GM21390 (cell line): ENCODE data around the gene RASA3.

Source experiments
- ATAC-seq: cut with Tn5 transposase; IDR thresholded peaks from one replicate; pipeline ENCODE4 v1.9.1; 2021; ENCODE audit not compliant: unreplicated experiment

Gene RASA3

DNA sequence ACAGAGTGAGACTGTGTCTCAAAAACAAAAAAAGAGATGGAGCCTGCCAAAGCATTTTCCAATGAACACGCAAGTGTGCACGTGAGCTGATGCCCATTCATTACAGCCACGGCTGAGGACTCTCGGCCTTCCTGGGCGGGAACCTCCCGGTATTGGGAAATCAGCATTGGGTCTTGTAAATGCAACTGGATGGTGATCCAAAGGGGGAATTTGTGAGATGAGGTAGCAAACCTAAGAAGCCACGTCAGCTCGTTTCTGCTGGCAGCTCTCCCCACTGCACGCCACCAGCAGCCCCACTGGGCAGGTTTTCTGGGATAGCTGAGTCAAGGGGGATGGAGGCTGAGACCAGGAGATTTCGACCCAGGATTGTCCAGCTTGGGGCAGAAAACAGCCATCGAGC lies 170.0 kb downstream of the RASA3 start:
- ATAC-seq, result no peak

DNA sequence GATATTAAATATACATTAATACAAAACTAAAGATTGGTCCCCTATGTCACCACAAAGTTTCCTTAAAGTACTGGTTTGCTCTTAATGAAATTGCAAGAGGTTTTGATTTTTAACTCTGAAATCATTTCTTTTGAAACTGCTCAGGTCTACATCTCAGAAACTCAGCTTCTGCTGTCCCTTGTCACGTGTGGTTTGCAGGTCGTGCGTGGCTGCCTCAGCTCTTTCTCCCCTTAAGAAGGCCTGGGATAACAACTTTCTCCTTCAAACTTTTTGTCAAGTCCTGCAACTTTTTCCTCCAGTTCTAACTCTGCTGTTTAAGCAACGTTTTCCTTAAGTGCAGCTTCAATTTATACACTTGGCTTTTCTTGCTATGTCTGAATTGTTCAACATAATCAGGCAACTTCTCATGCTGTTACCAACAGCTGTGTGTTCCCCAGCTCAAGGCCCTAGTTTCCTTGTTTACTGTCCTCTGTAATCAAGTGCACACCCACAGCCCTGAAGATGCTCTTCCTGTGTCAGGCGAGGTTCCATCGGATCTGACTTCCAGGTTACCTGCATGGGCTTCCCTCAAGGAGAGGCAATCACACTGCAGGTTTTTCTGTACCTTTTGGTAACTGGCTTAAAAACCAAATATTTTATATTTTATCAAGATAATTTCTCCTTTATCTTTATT lies 172.0 kb downstream of the RASA3 start:
- ATAC-seq, result no peak

DNA sequence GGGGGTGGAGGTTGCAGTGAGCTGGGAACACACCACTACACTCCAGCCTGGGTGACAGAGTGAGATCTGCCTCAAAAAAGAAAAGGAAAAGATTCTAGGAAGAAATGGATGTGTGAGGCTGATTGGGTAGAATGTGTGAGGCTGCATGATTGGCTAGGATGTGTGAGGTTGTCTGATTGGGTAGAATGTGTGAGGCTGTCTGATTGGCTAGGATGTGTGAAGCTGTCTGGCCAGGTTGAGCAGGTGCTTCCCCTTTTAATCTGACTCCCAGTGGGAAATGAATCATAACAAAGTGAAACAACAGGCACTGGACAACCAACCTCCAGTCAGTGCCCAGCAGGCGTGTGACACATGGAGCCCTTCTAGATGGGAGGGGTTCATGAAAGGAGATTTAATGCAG lies 173.2 kb downstream of the RASA3 start:
- no peak for ATAC-seq

DNA sequence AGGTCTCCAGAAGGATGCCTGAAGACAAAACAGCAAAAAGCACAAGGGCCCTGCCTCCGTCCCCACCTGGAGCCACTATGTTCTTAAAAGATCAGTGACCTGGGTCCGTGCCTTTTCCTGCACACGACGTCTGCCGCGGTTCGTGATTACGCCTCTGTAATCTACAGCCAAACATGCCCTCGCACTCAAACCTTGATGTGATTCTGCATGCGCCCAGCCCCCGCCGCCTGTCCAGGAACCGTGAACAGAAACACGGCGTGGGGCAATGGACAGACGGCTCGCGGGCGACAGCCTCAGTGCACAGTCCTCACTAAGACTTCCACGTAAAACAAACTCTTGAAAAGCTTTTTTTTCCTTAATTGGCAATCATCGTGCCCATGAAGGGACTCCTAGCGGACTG lies 174.1 kb downstream of the RASA3 start:
- ATAC-seq, result no peak

DNA sequence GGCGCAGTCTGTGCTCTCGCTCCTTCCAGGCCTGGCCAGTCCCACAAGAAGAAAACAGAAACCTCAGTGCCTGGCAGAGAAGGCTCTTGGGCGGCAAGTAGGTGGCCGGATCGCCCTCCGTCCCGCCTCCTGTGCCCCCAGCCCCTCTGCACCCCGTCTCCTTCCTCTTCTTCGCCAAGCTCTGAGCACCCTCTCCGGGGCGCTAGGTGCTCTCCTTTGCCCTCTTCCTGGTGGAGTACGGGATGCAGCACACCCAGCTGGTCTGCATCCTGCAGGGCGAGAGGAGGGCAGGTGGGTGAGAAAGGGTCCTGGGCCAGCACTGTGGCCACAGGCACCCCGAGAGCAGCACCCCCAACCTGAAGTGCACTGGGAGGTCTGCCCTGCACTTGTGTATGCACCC lies 175.9 kb downstream of the RASA3 start:
- no peak for ATAC-seq

DNA sequence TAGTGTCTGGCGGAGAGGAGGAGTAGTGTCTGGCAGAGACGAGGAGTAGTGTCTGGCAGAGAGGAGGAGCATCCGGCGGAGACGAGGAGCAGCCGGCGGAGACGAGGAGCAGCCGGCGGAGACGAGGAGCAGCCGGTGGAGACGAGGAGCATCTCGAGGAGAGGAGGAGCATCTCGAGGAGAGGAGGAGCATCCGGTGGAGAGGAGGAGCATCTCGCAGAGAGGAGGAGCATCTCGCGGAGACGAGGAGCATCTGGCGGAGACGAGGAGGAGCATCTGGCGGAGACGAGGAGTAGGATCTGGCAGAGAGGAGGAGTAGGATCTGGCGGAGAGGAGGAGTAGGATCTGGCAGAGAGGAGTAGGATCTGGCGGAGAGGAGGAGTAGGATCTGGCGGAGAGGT lies 176.7 kb downstream of the RASA3 start:
- ATAC-seq, result no peak

DNA sequence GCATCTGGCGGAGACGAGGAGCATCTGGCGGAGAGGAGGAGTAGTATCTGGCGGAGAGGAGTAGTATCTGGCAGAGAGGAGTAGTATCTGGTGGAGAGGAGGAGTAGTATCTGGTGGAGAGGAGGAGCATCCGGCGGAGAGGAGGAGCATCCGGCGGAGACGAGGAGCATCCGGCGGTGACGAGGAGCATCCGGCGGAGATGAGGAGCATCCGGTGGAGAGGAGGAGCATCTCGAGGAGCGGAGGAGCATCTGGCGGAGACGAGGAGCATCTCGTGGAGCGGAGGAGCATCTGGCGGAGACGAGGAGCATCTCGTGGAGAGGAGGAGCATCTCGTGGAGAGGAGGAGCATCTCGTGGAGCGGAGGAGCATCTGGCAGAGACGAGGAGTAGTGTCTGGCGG lies 177.2 kb downstream of the RASA3 start:
- no peak for ATAC-seq

DNA sequence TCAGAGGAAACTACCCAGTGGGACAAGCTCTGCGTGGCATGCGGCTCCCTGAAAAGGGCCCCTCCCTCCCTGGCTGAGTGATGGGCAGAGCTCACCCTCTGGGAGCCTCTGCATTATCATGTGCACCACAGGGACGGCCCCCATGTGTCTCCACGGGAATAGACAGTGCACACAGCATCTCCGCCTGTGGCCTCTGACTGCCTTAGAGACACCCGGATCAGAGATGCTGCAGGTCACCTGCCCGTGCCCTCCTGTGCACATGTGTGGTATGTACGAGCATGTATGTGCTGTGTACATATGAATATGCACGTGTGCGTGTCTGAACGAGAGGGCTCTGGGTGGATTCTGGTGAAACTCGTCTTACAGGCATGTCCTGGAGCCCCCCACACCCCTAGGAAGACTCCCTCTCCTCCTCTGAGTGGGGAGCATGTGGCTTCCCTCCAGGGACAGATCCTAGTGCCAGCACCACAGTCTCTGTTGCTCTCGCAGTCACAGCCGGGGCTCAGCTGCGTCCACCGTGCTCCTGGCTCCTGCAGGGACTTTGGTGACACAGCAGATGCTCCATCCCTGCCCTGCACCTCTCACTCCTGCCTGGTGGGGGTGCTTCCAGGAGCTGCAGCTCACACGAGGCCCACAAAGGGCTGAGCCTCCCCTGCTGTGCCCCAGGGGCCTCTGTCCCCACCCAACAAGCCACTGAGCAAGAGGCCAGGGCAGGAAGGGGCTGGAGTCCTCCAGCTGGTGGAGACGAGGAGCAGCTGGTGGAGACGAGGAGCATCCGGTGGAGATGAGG lies 178.2 kb downstream of the RASA3 start:
- ATAC-seq, result no peak

DNA sequence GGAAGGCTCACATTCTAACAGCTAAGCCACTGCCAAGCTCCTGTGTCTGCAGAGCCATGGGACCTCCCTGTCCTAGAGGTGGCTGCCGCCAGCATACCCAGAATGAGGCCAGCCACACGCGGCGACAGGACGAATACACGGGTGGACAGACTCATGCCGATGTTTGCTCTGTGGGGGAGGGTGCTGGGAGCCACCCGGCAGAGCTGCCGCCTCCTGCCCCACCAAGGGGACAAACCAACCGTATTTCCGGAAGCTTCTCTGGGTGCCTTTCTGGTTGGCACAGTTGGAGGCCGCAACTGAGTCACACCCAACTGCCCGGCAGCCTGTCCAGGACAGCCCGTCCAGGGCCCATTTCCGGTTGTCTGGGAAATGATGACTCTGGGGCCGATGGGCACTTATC lies 178.9 kb downstream of the RASA3 start:
- no peak for ATAC-seq

DNA sequence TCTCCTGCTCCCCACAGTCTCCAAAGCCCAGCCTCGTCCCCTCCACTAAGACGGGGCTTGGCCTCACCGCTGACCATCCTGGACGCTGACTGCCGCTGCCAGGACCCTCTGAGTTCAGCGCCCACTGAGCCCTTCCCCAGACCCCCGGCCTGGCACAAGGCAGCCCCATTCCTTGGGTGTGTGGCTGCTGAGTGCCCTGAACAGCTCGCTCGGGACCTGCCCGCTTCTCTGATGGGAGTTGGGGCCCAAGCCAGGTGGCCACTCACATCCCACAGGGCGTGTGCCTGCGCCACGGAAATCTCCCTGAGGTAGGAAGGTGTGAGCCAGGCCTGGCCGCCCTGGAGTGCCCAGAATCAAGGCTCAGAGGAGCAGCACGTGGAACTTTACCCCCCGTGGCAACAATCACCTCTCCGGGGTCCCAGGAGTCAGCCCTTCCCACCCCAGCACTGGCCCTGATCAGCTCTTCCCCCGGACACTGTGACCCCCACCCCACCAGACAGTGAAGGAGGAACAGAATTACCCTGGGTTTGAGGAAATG lies 179.4 kb downstream of the RASA3 start:
- ATAC-seq, result no peak

DNA sequence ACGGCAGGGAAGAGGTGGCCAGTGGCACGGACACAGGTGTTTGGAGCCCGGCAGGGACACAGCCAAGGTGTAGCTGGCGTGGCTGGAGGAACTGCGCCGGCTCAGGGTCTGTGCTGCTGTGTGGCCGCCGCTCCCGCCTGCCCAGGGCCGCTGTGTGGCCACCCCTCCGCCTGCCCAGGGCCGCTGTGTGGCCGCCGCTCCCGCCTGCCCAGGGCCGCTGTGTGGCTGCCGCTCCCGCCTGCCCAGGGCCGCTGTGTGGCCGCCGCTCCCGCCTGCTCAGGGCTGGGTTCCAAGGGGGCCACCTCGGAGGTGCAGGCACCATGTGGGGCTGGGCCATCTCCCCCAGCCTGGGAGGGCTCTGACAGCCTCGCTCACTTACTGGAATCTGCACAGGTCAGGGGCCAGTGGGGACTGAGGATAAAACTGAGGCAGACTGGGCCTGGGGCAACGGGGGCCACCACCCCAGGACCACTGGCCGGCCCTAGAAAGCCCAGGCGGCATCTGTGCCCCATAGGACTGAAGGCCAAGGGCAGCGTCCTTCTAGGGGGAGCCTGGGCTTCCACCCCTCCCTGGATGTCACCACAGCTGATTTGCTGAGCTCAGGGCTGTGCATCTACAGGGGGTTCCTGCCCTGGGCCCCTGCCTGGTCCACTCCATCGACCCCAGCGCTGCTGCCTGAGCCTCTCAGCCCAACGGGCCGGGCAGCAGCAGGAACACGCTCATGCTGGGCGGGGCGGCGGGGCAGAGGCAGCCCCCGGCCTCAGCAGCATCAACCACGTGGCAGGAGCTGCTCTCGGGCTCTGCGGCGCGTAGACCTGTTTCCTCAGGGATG lies 180.1 kb downstream of the RASA3 start:
- no peak for ATAC-seq

DNA sequence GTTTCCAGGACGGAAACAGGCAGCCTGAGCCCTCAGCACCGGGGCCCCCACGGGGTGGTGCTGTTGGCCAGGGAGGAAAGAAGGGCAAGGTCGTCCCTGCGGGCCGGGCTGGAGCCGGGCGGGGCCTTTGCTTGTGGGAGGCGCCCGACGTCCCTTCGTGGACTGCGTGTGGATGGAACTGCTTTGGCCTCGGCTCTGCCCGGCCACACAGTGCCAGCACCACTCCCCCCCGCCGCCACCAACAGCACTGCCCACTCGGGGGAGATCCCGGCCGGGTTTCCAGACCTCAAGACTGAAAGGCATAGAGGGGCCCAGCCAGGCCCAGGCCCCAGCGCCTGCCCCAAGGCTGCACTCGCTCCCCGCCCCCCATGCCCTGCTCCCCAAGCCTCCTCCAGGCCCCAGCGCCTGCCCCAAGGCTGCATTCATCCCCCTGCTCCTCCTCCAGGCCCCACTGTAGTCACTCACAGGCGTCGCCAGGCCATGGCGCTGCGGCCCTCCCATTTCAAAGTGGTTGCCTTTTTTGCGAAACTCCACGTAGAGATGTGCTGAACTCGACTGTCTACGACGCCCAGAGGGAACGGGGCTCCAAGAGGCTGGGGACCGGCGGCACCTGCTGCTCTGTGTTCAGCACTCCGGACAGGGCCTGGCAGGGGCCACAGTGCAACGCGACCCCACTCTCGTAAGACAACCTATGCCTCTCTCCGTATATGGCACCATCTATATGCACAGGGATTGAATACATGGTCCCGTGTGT lies 181.0 kb downstream of the RASA3 start:
- ATAC-seq, result peak; percentile 83

DNA sequence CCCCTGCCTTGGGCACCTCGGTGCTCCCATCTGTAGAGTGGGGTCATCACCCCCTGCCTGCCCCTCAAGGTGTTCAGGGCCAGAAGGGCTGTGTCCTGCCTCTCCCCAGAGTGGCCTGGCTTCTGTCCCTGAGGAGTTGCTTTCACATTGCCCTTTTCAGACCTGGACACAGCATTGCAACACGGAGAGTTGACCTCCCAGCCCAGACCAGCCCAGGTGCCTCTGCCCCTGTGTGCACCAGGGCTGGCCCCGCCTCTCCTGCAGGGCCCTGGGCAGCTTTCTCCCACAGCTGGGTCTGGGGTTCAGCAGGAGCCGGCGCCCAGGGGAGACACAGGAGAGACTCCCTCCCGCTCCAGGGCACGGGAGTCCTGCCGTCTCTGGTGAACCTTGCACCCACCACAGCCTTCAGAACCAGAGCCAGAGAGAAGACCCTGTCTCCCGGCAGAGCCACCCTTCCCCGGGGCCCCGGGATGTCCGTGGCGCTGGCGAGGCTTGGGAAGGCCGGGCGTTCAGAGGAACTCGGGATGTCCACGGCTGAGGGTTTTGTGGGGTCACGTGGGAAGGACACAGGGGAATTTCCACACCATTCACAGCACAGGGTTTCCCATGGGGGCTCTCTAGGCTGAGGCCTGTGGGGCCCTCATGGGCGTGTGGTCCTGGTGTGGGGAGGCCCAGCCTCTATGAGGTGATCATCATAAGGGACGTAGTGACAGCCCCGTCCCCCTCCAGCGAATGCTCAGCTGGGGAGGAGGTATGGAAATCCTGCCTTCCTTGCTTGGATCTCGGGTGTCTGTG lies 181.8 kb downstream of the RASA3 start:
- peak; percentile 20 for ATAC-seq

DNA sequence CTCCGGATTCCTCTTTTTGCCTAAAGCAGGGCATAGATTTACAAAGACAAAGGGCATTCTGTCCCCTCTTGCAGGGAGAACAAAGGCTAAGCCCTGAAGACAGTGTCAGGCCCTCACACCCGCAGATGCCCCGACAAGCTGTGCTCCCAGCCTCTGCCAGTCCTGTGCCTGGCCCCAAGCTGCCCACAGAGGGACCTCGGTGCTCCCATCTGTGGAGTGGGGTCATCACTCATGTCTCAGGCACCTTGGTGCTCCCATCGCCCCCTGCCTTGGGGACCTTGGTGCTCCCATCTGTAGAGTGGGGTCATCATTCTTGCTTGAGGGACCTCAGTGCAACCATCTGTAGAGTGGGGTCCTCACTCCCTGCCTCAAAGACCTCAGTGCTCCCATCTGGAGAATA lies 182.9 kb downstream of the RASA3 start:
- ATAC-seq, result no peak

DNA sequence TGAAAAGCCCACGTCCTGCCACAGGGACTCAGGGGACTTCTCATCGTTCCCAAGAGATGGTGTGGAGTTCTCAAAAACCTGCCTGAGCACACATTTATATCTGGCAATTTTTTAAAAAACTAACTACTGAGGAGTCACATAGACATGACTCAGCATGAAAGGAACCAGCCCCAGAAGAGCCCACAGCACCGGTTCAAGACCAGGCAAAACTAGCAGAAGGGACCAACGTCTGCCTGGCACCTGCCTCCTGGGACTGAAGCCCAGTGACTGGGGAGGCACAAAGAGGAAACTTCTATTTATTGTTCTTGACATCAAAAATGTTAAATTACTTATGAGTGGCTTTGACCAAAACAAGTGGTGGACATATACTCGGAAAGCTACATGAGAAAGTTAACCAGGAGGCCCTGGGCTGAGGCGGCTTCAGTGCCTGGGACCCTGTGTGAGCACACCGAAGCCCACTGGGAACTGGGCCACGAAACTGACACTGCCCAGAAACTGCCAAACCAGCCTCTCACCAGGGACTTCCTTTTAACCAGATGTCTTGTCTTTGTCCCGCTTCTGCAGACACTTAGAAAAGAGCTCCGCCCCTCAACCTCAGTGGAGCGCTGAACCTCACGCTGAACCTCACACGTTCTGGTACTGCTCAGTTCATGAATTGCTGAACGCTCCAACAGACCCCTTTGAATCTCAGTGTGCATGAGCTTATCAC lies 184.2 kb downstream of the RASA3 start:
- ATAC-seq, result no peak

DNA sequence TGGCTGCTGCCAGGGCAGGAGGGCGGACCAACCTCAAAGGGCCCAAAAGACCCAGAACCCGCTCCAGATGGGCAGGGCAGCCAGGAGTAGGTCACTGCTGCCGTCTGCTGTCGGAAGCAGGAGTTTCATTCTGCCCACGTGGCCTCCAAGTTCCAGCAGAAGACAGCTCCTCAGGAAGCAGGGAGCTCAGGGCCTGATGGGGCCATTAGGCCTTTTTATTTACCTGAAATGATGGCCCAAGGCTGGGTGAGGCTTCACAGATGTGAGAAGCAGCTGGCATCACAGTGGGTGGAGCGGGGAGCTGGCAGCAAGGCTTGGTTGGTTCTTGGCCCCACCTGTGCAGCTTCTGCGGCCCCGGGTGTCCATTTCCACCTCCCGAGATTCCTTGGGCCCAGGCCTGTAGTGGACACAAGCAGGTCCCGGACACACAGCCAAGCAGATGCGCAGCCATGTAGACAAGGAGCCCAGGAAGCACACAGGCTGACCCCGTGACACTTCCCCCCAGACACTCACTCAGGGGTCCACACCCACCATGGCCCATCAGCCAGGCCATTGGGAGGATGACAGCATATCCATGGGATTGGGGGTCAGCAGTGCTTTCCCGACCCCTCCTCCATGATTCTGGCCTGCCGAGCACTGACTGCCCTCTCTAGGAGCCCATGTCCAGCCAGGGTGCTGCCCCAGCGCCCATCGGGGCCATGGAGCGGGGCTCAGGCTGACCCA lies 185.0 kb downstream of the RASA3 start:
- no peak for ATAC-seq

DNA sequence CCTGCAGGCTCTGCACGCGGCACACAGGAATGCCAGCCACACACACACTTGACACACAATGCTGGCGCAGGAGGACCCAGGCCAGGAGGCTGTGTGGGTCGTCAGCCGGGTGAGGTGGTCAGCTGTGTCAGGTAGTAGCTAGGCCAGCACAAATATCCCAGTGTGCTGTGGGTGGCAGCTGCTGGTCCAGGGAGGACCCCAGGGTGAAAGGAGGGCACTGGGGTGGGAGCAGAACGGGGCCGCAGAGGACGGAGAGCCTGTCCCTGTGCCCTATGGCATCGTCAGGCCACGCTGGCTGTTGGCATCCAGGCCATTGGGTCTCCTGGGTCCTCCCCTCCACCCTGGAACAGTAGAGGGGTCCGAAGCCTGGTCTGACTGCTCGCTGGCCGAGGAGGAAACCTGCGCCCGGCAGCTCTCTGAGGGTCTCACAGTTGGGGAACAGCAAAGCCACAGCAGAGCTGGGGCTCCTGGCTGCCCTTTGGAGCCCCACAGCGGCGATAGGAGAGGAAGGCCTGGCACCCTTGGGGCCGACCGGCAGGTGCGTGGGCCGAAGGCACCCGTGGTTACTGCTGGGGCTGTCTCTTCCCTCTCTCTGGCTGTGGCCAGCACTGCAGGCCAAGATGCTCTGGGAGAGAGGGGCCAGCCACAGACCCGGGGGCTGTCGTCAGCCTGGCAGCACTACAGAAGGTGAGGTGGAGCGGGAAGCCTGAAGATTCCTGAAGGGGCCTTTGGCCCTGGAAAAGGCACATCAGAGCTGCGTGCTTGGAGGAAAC lies 185.8 kb downstream of the RASA3 start:
- no peak for ATAC-seq

DNA sequence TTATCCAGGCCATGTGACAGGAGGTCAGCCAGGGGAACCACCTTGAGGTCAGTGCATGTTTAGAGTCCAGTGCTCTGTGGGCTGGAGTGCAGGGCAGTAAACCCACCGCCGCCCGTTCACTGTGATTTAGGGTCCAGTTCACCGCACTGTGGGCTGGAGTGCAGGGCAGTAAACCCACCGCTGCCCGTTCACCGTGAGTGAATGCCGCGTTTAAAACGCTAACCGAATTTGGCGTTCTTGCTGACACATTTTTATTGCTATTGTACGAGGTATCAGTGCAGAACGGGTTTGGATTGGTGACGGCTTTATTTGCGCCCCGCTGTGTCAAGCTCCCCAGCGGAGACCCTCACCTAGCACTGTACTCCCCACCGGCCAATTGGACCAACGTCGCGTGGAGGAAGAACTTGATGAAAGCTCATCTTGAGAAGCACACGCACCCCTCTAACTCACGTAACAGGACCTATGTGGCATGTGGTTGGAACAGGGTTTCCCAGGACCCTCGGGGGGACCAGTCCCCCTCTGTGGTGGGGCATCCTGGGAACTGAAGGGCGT lies 186.5 kb downstream of the RASA3 start:
- no peak for ATAC-seq
